ENCODE data around the gene PAX5.

Gene PAX5

GRCh38 chr9:36839131-36839885, 194.8 kb downstream of the PAX5 start:
- no peak for TF ChIP-seq CTCF (IDR thresholded peaks at IDR 0.05; ENCODE audit: extremely low read depth, insufficient read depth, missing control alignments)
- DNase-seq (ENCODE audit: low spot score) = no peak
- in situ Hi-C loops (cut with MboI; ENCODE audit: low pct_unique_long_range_greater_than_20kb, low sequenced_read_pairs, unreplicated experiment) = no loop called here

- DNase-seq (ENCODE audit: low spot score) = no peak
- TF ChIP-seq CTCF (IDR thresholded peaks at IDR 0.05; ENCODE audit: extremely low read depth, insufficient read depth, missing control alignments) = no peak
- in situ Hi-C loops (cut with MboI; ENCODE audit: low pct_unique_long_range_greater_than_20kb, low sequenced_read_pairs, unreplicated experiment) = no loop called here
Observed at GRCh38 chr9:36837431-36838405, 196.3 kb downstream of the PAX5 start.

GRCh38 chr9:36836486-36836885, 197.6 kb downstream of the PAX5 start:
- no peak for DNase-seq (ENCODE audit: low spot score)
- TF ChIP-seq CTCF (IDR thresholded peaks at IDR 0.05; ENCODE audit: extremely low read depth, insufficient read depth, missing control alignments) = no peak
- in situ Hi-C loops (cut with MboI; ENCODE audit: low pct_unique_long_range_greater_than_20kb, low sequenced_read_pairs, unreplicated experiment) = no loop called here

- in situ Hi-C loops (cut with MboI; ENCODE audit: low pct_unique_long_range_greater_than_20kb, low sequenced_read_pairs, unreplicated experiment) = no loop called here
- no peak for TF ChIP-seq CTCF (IDR thresholded peaks at IDR 0.05; ENCODE audit: extremely low read depth, insufficient read depth, missing control alignments)
- DNase-seq (ENCODE audit: low spot score) = no peak
Observed at GRCh38 chr9:36835271-36835996, 198.6 kb downstream of the PAX5 start.

- in situ Hi-C loops (cut with MboI; ENCODE audit: low pct_unique_long_range_greater_than_20kb, low sequenced_read_pairs, unreplicated experiment) = no loop called here
- no peak for DNase-seq (ENCODE audit: low spot score)
Observed at GRCh38 chr9:36834736-36835135, 199.3 kb downstream of the PAX5 start.

More at GRCh38 chr9:36834736-36835135, 199.3 kb downstream of the PAX5 start:
- TF ChIP-seq CTCF (IDR thresholded peaks at IDR 0.05; ENCODE audit: extremely low read depth, insufficient read depth, missing control alignments) = no peak

Data from GM13977 (cell line).